ENCODE measurements around the gene C16orf86. TPM values are rescaled to one million over a fixed set of nuclear protein-coding genes. Genes with fewer than 3 reads are reported as not detected.

C16orf86 gene
- total and polyA plus RNA-seq, 2 donors (not counting 1 experiment from before 2014, with no cell fraction given), result 0.73 to 9.2 TPM

GRCh38 chr16:67653128-67653788 is 13.4 kb upstream of the C16orf86 start:
- peaks cover 2% of the 10 kb centered on the region for H3K36me3 ChIP-seq (ENCODE audit: control insufficient read depth, insufficient read depth, low read length)
- TF ChIP-seq CTCF (conservative IDR thresholded peaks at IDR 0.05 in 1 of 2, IDR thresholded peaks at IDR 0.05 in 1 of 2; ENCODE audit: low read depth in 1 of 2, low read length in 2 of 2), result no peak
- peak; percentile 91 for TF ChIP-seq EZH2 (IDR thresholded peaks at IDR 0.05; ENCODE audit: low read length, missing control alignments)
- H3K27ac ChIP-seq (ENCODE audit: insufficient read depth, low read length), result no peak overlapping the region
- peak overlapping the region; percentile 37 for H3K9ac ChIP-seq (ENCODE audit: insufficient read depth, low read length)
- peaks cover 40% of the 10 kb centered on the region for H3K27me3 ChIP-seq (ENCODE audit: control insufficient read depth, insufficient read depth, low read length)
- H2AFZ ChIP-seq (ENCODE audit: low read length), result no peak overlapping the region
- H3K79me2 ChIP-seq (ENCODE audit: control insufficient read depth, insufficient read depth, low read length), result no peaks in the 10 kb centered on the region
- H3K4me3 ChIP-seq (replicated peaks in 1 of 4; ENCODE audit: control extremely low read depth in 1 of 4, insufficient read depth in 1 of 4, low read depth in 3 of 4, low read length in 4 of 4), result peak overlapping the region in 3 of 4 experiments; percentile 38 to 50 (median 41)
- no peaks in the 10 kb centered on the region for H3K9me3 ChIP-seq (ENCODE audit: control insufficient read depth, insufficient read depth, low read depth, low read length)
- H3K4me1 ChIP-seq (ENCODE audit: control insufficient read depth, extremely low read depth, insufficient read depth, low read length), result peaks cover 2% of the 10 kb centered on the region
- peak in 1 of 2 donors; percentile 17 for DNase-seq (ENCODE audit: low read depth in 2 of 2)
- peak overlapping the region; percentile 87 for H3K4me2 ChIP-seq (ENCODE audit: extremely low read depth, insufficient read depth, low read length)
- peaks cover 2% of the 10 kb centered on the region for H4K20me1 ChIP-seq (ENCODE audit: control insufficient read depth, extremely low read depth, insufficient read depth, low read length)

- H3K27me3 ChIP-seq (ENCODE audit: control insufficient read depth, insufficient read depth, low read length), result peaks cover 34% of the 10 kb centered on the region
- H3K4me1 ChIP-seq (ENCODE audit: control insufficient read depth, extremely low read depth, insufficient read depth, low read length), result peaks cover 2% of the 10 kb centered on the region
- H3K9me3 ChIP-seq (ENCODE audit: control insufficient read depth, insufficient read depth, low read depth, low read length), result no peaks in the 10 kb centered on the region
- no peaks in the 10 kb centered on the region for H3K79me2 ChIP-seq (ENCODE audit: control insufficient read depth, insufficient read depth, low read length)
- peak overlapping the region; percentile 51 for H3K4me2 ChIP-seq (ENCODE audit: extremely low read depth, insufficient read depth, low read length)
- no peak for DNase-seq (ENCODE audit: low read depth in 2 of 2)
- H3K36me3 ChIP-seq (ENCODE audit: control insufficient read depth, insufficient read depth, low read length), result peaks cover 4% of the 10 kb centered on the region
- TF ChIP-seq EZH2 (IDR thresholded peaks at IDR 0.05; ENCODE audit: low read length, missing control alignments), result no peak
- H2AFZ ChIP-seq (ENCODE audit: low read length), result no peak overlapping the region
- H3K4me3 ChIP-seq (replicated peaks in 1 of 4; ENCODE audit: control extremely low read depth in 1 of 4, insufficient read depth in 1 of 4, low read depth in 3 of 4, low read length in 4 of 4), result peak overlapping the region in 2 of 4 experiments; percentile 19 to 50
- H4K20me1 ChIP-seq (ENCODE audit: control insufficient read depth, extremely low read depth, insufficient read depth, low read length), result peaks cover 2% of the 10 kb centered on the region
- no peak overlapping the region for H3K9ac ChIP-seq (ENCODE audit: insufficient read depth, low read length)
- H3K27ac ChIP-seq (ENCODE audit: insufficient read depth, low read length), result no peak overlapping the region
Measured at GRCh38 chr16:67653789-67654402, 12.7 kb upstream of the C16orf86 start.

- H2AFZ ChIP-seq (ENCODE audit: low read length), result no peak overlapping the region
- no peak overlapping the region for H3K27ac ChIP-seq (ENCODE audit: insufficient read depth, low read length)
- H3K27me3 ChIP-seq (ENCODE audit: control insufficient read depth, insufficient read depth, low read length), result peaks cover 29% of the 10 kb centered on the region
- peaks cover 2% of the 10 kb centered on the region for H4K20me1 ChIP-seq (ENCODE audit: control insufficient read depth, extremely low read depth, insufficient read depth, low read length)
- no peaks in the 10 kb centered on the region for H3K79me2 ChIP-seq (ENCODE audit: control insufficient read depth, insufficient read depth, low read length)
- H3K9me3 ChIP-seq (ENCODE audit: control insufficient read depth, insufficient read depth, low read depth, low read length), result no peaks in the 10 kb centered on the region
- peaks cover 4% of the 10 kb centered on the region for H3K36me3 ChIP-seq (ENCODE audit: control insufficient read depth, insufficient read depth, low read length)
- peak; percentile 62 for TF ChIP-seq EZH2 (IDR thresholded peaks at IDR 0.05; ENCODE audit: low read length, missing control alignments)
- no peak for TF ChIP-seq CTCF (conservative IDR thresholded peaks at IDR 0.05 in 1 of 2, IDR thresholded peaks at IDR 0.05 in 1 of 2; ENCODE audit: low read depth in 1 of 2, low read length in 2 of 2)
- no peak for DNase-seq (ENCODE audit: low read depth in 2 of 2)
- no peak overlapping the region for H3K9ac ChIP-seq (ENCODE audit: insufficient read depth, low read length)
- H3K4me1 ChIP-seq (ENCODE audit: control insufficient read depth, extremely low read depth, insufficient read depth, low read length), result peaks cover 4% of the 10 kb centered on the region
- H3K4me2 ChIP-seq (ENCODE audit: extremely low read depth, insufficient read depth, low read length), result no peak overlapping the region
- H3K4me3 ChIP-seq (replicated peaks in 1 of 4; ENCODE audit: control extremely low read depth in 1 of 4, insufficient read depth in 1 of 4, low read depth in 3 of 4, low read length in 4 of 4), result no peak overlapping the region
Measured at GRCh38 chr16:67654403-67654911, 12.2 kb upstream of the C16orf86 start.

Measured in fibroblast of lung (primary cell).